ENCODE results near the gene TANGO6.

- TF ChIP-seq SUZ12 (IDR thresholded peaks at IDR 0.05) (no peak), SP1 (IDR thresholded peaks at IDR 0.05) (no peak)
Measured at GRCh38 chr16:68833251-68833650, 10.1 kb upstream of the TANGO6 start.
